Heart left ventricle (tissue), 13 donors: ENCODE data around the gene TMEM100.

Experiments
- POLR2A ChIP-seq, 2 donors: fragments of 450-650 bp; IDR thresholded peaks; one replicate each; pipeline ENCODE4 v1.6.1; 2017; ENCODE audit warnings: antibody characterized with exemption in 2 of 2, mild to moderate bottlenecking in 2 of 2, moderate library complexity in 2 of 2
- TF ChIP-seq, protein P1 (sequence below), 12 donors: fragments of 200-600 bp; sonication (generic) in 4 of 12; IDR thresholded peaks; one replicate each; pipeline versions ENCODE4 v1.5.0 to v1.8.0; 2018 to 2022; ENCODE audit warnings: antibody characterized with exemption in 12 of 12, mild to moderate bottlenecking in 5 of 12
- donor health status: ischemic (EF 13 %, LVEDD 7.1; RV severe dilation, severe dysfunction).
- donor health status: DM: no; HTN: yes; CAD: no.
- donor health status: DM: no; HTN: no; CAD: no.
- donor health status: ischemic (EF 25% LVEDD 6.9; RV normal size, moderate dysfunction).
- donor health status: ischemic (EF 25% LVEDD 5.7; RV mildly dilated, moderate dysfunction).
- donor health status: ischemic (EF 35%, LVEDD 5.7; RV mildly dilated, moderate dysfunction).
- donor health status: nonischemic (EF 11% LVEDD 7.7; RV severe dilation, severe dysfunction).
- donor health status: DM: yes; HTN: yes; CAD: no.
- donor health status: PGD.
- donor health status: ischemic (EF 29% LVEDD 5.4; RV normal size, mild dysfunction).
- donor health status: nonischemic (EF 23%, LVEDD 6.1; RV moderate dilation, normal function).

DNA sequence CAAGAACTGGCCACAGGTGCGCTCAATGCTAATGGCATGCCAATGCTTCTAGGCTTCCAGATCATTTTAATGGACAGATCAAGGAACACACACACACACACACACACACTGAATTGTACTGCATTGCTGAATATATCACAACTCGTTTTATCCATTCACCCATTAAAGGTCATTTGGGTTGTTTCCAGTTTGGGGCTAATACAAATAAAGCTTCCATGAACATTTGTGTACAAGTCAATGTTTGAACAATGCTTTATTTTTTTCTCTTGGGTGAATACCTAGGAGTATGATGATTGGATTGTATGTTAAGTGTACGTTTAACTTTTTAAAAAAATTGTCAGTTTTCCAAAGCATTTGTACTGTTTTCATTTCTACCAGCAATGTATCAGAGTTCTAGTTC lies 24.5 kb upstream of the TMEM100 start:
- TF ChIP-seq, protein P1, sequence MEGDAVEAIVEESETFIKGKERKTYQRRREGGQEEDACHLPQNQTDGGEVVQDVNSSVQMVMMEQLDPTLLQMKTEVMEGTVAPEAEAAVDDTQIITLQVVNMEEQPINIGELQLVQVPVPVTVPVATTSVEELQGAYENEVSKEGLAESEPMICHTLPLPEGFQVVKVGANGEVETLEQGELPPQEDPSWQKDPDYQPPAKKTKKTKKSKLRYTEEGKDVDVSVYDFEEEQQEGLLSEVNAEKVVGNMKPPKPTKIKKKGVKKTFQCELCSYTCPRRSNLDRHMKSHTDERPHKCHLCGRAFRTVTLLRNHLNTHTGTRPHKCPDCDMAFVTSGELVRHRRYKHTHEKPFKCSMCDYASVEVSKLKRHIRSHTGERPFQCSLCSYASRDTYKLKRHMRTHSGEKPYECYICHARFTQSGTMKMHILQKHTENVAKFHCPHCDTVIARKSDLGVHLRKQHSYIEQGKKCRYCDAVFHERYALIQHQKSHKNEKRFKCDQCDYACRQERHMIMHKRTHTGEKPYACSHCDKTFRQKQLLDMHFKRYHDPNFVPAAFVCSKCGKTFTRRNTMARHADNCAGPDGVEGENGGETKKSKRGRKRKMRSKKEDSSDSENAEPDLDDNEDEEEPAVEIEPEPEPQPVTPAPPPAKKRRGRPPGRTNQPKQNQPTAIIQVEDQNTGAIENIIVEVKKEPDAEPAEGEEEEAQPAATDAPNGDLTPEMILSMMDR (IDR thresholded peaks at IDR 0.05), result no peak
- no peak for TF ChIP-seq POLR2A (IDR thresholded peaks at IDR 0.05)
